Stomach (tissue), 9 donors: ENCODE data around the gene SUCLG2. TPM values are rescaled to one million over a fixed set of nuclear protein-coding genes. Genes with fewer than 3 reads are reported as not detected.
A peak's percentile ranks its signal among the peaks of the same experiment; 100 is the strongest.

ENCODE experiments used
- DNase-seq, 2 donors: peaks; one replicate each; pipeline versions ENCODE4 v3.0.0 to v3.0.0-alpha.2; 2013 to 2019
- H3K27ac ChIP-seq, 5 donors: fragments of 200-600 bp in 4 of 5; sonication (generic) in 4 of 5; one replicate each; pipeline ENCODE4 v1.5.1; 2013 to 2019; ENCODE audit warnings: mild to moderate bottlenecking in 1 of 5, moderate library complexity in 1 of 5
- H3K27me3 ChIP-seq, 3 donors: fragments of 200-600 bp; sonication (generic); one replicate each; pipeline ENCODE4 v1.5.1; 2017 to 2019; ENCODE audit warnings: mixed run types in 1 of 3
- H3K36me3 ChIP-seq, 4 donors: fragments of 200-600 bp; sonication (generic); 1 replicate in 3 of 4; 2 replicates in 1 of 4; pipeline ENCODE4 v1.5.1; 2016 to 2019
- H3K4me1 ChIP-seq, 4 donors: fragments of 200-600 bp; sonication (generic); one replicate each; pipeline ENCODE4 v1.5.1; 2016 to 2019
- H3K4me3 ChIP-seq, 4 donors: fragments of 200-600 bp; sonication (generic) in 3 of 4; one replicate each; pipeline ENCODE4 v1.5.1; 2016 to 2019; ENCODE audit warnings: mild to moderate bottlenecking in 1 of 4
- H3K9me3 ChIP-seq, 4 donors: fragments of 200-600 bp; sonication (generic); one replicate each; pipeline ENCODE4 v1.5.1; 2016 to 2019
- CTCF ChIP-seq, 7 experiments: fragments of 450-650 bp in 4 of 7; fragments of 200-600 bp in 3 of 7; sonication (generic) in 3 of 7; IDR thresholded peaks; one replicate each; pipeline ENCODE4 v1.5.1; 2016 to 2019; ENCODE audit warnings: antibody characterized with exemption in 7 of 7, control low read depth in 2 of 7, mild to moderate bottlenecking in 1 of 7
- EP300 ChIP-seq: sonication (generic); formaldehyde crosslinking; IDR thresholded peaks from one replicate; pipeline ENCODE4 v1.6.1; 2017; ENCODE audit warnings: antibody characterized with exemption
- POLR2A ChIP-seq, 4 donors: fragments of 450-650 bp; IDR thresholded peaks; one replicate each; pipeline ENCODE4 v1.6.1; 2016; ENCODE audit warnings: antibody characterized with exemption in 4 of 4, control low read depth in 2 of 4, mild to moderate bottlenecking in 1 of 4, moderate library complexity in 1 of 4
- POLR2AphosphoS5 ChIP-seq, 3 donors: sonication (generic); formaldehyde crosslinking; IDR thresholded peaks; one replicate each; pipeline ENCODE4 v1.6.1; 2016; ENCODE audit warnings: antibody characterized with exemption in 3 of 3
- WGBS, 5 donors: extraction: QIAGEN DNeasy Blood & Tissue Kit in 3 of 5; methylation state at CpG; one replicate each; pipeline versions ENCODE4 v1.1.5 to v1.1.7; 2013 to 2018; 5-methylcytosine and 5-hydroxymethylcytosine counted together
- intact Hi-C: fragments of 100-400 bp; cut with DNase I; formaldehyde crosslinking; loops from one replicate; pipeline ENCODE4 v1.15.1; 2023; ENCODE audit warnings: low total_unique reads
- polyA plus RNA-seq, 3 donors: library from polyadenylated mRNA; stranded (reverse); fragments of 200-250 nt; gene quantifications; one replicate each; pipeline ENCODE4 v1.2.3, GENCODE V29; 2013
- total RNA-seq, 5 donors: library from RNA; depleted of rRNA; stranded (reverse); fragments of >200 nt; gene quantifications; one replicate each; pipeline versions ENCODE4 v1.1.0 to v1.2.3, GENCODE V29; 2014 to 2016
- donor health status: healthy with polysubstance abuse.
- donor health status: Bipolar disorder and iron deficiency.
- donor health status: healthy.

SUCLG2 gene
- total and polyA plus RNA-seq, 8 donors: 30.9 to 174 (median 74.9) TPM

DNA sequence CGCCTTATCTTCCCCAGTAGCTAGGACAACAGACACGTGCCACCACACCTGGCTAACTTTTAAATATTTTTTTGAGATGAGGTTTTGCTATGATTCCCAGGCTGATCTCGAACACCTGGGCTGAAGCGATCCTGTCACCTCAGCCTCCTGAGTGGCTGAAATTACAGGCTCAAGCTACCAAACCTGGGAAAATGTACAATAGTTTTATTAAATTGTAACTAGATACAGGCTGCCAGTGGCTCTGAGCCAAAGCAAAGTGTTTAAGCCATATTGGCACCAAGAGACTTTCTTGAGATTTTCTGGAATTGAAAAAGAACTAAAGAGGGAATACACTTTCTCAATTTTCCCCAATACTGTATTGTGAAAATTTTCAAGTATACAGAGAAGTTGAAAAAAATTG is 204.3 kb downstream of the SUCLG2 start:
- DNase-seq: peak in 1 of 2 donors; percentile 38
- Histone ChIP-seq H3K9me3 (no peaks in the 10 kb centered on the region), H3K4me1 (no peaks in the 10 kb centered on the region), H3K27me3 (no peaks in the 10 kb centered on the region), H3K36me3 (no peaks in the 10 kb centered on the region), H3K27ac (no peak overlapping the region), H3K4me3 (no peak overlapping the region)
- 53 to 73% (median 71%) methylated on average over 4 of the region's 4 CpGs for WGBS, 5 donors
- TF ChIP-seq POLR2AphosphoS5 (IDR thresholded peaks at IDR 0.05) (no peak), EP300 (no peak), POLR2A (IDR thresholded peaks at IDR 0.05) (no peak)
- intact Hi-C loops: no loop called here

DNA sequence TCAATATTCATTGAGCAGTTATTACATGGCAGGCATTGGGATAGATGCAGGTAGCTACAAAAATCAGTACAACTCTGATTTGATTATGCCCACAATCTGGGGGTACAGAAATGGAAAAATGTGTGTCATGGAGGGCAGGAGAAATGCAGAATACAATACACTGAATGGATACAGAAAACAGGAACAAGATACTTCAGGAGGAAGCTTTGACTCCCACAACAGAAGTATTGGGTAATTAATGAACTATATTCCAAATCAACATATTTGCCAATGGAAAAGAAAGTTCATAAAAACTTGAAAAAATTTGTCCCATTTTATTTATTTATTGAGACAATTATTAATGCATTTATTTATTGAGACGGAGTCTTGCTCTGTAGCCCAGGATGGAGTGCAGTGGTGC is 207.0 kb downstream of the SUCLG2 start:
- intact Hi-C loops: no loop called here
- H3K4me3 ChIP-seq: no peak overlapping the region
- no peaks in the 10 kb centered on the region for H3K9me3 ChIP-seq
- WGBS, 5 donors: 97 to 100% (median 100%) methylated on average over 1 of the region's 1 CpG
- H3K4me1 ChIP-seq: no peaks in the 10 kb centered on the region
- H3K27me3 ChIP-seq: no peaks in the 10 kb centered on the region
- no peaks in the 10 kb centered on the region for H3K36me3 ChIP-seq
- TF ChIP-seq POLR2AphosphoS5 (IDR thresholded peaks at IDR 0.05) (no peak), CTCF (IDR thresholded peaks at IDR 0.05) (no peak), POLR2A (IDR thresholded peaks at IDR 0.05) (no peak), EP300 (no peak)
- DNase-seq: no peak
- H3K27ac ChIP-seq: no peak overlapping the region

DNA sequence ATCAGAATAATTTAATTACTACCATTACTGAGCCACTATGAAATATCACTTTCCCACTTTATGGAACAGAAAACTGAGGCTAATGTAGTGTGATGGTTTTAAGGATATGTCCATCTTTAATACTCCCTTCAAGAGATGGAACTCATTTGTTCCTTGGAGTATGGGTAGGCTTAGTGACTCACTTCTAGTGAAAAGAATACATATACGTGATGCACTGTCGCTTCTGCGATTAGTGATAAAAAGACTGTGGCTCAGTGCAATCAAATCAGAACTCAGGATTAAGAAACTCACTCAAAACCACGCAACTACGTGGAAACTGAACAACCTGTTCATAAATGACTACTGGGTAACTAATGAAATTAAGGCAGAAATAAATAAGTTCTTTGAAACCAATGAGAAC is 216.6 kb downstream of the SUCLG2 start:
- intact Hi-C loops: no loop called here
- H3K36me3 ChIP-seq: peaks cover 0 to 4% (median 0%) of the 10 kb centered on the region in 4 donors

GRCh38 chr3:67437090-67437489 is 217.3 kb downstream of the SUCLG2 start:
- Histone ChIP-seq H3K36me3 (peaks cover 0 to 4% (median 0%) of the 10 kb centered on the region in 4 donors), H3K4me3 (no peak overlapping the region), H3K27ac (no peak overlapping the region), H3K27me3 (no peaks in the 10 kb centered on the region), H3K4me1 (no peaks in the 10 kb centered on the region), H3K9me3 (no peaks in the 10 kb centered on the region)
- 82 to 93% (median 83%) methylated on average over 3 of the region's 3 CpGs for WGBS, 5 donors
- intact Hi-C loops: no loop called here
- no peak for DNase-seq
- TF ChIP-seq POLR2AphosphoS5 (IDR thresholded peaks at IDR 0.05) (no peak), CTCF (IDR thresholded peaks at IDR 0.05) (no peak), POLR2A (IDR thresholded peaks at IDR 0.05) (no peak), EP300 (no peak)

More for the DNA sequence above, 216.6 kb downstream of the SUCLG2 start:
- no peak overlapping the region for H3K27ac ChIP-seq
- no peaks in the 10 kb centered on the region for H3K27me3 ChIP-seq
- no peak for DNase-seq
- H3K4me3 ChIP-seq: no peak overlapping the region
- TF ChIP-seq POLR2AphosphoS5 (IDR thresholded peaks at IDR 0.05): no peak
- no peak for TF ChIP-seq EP300
- no peak for TF ChIP-seq POLR2A (IDR thresholded peaks at IDR 0.05)
- TF ChIP-seq CTCF (IDR thresholded peaks at IDR 0.05): no peak
- H3K4me1 ChIP-seq: no peaks in the 10 kb centered on the region
- 88 to 95% (median 94%) methylated on average over 5 of the region's 5 CpGs for WGBS, 5 donors
- H3K9me3 ChIP-seq: no peaks in the 10 kb centered on the region

DNA sequence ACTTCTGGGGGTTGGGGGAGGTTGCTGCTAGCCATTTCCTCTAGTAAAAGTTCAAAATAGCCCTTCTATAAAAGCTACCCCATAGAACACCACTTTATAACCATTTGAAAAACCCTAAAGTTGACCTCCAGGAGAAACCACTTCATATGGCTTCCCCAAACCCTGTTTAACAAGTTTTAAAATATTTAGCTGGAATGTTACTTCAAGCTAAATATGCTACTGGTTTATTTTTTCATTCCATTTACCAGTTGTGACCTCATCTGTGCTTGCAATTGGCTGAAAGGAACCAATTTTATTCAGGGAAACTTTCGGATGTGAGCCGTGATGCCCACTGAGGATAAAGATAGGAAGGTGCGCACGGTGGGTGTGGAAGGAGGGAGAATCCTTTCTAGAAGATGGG is 221.3 kb downstream of the SUCLG2 start:
- no peak for DNase-seq
- intact Hi-C loops: no loop called here
- Histone ChIP-seq H3K27ac (no peak overlapping the region), H3K9me3 (no peaks in the 10 kb centered on the region), H3K4me3 (no peak overlapping the region), H3K36me3 (peaks cover 0 to 4% (median 0%) of the 10 kb centered on the region in 4 donors), H3K27me3 (no peaks in the 10 kb centered on the region), H3K4me1 (no peaks in the 10 kb centered on the region)
- TF ChIP-seq POLR2A (IDR thresholded peaks at IDR 0.05) (no peak), CTCF (IDR thresholded peaks at IDR 0.05) (no peak), POLR2AphosphoS5 (IDR thresholded peaks at IDR 0.05) (no peak), EP300 (no peak)
- 95 to 99% (median 96%) methylated on average over 4 of the region's 4 CpGs for WGBS, 5 donors
